ENCODE measurements around the gene MRPL9. TPM values are rescaled to one million over a fixed set of nuclear protein-coding genes. Genes with fewer than 3 reads are reported as not detected.
"Not testable (repeated sequence)": the region's sequence is repeated elsewhere in the genome, so short reads cannot be mapped to it uniquely, and the experiment has no call there.

MRPL9 gene
- polyA plus RNA-seq, 3 donors = 35.4 to 63.3 (median 63.1) TPM

GRCh38 chr1:151741516-151741915 is 21.8 kb downstream of the MRPL9 start:
- H3K27ac ChIP-seq (ENCODE audit: low read depth, low read length) = no peak overlapping the region
- 87 to 88% (median 88%) methylated on average over 4 of the region's 4 CpGs for WGBS, 3 donors

- H3K27ac ChIP-seq (ENCODE audit: low read depth, low read length) = no peak overlapping the region
Observed at GRCh38 chr1:151739590-151740355, 23.5 kb downstream of the MRPL9 start.

GRCh38 chr1:151737479-151737878 is 25.8 kb downstream of the MRPL9 start:
- H3K27ac ChIP-seq (ENCODE audit: low read depth, low read length) = no peak overlapping the region

More at GRCh38 chr1:151739590-151740355, 23.5 kb downstream of the MRPL9 start:
- 29 to 67% (median 41%) methylated on average over 3 of the region's 3 CpGs for WGBS, 3 donors

GRCh38 chr1:151737026-151737425 is 26.3 kb downstream of the MRPL9 start:
- H3K27ac ChIP-seq (ENCODE audit: low read depth, low read length) = no peak overlapping the region

DNA sequence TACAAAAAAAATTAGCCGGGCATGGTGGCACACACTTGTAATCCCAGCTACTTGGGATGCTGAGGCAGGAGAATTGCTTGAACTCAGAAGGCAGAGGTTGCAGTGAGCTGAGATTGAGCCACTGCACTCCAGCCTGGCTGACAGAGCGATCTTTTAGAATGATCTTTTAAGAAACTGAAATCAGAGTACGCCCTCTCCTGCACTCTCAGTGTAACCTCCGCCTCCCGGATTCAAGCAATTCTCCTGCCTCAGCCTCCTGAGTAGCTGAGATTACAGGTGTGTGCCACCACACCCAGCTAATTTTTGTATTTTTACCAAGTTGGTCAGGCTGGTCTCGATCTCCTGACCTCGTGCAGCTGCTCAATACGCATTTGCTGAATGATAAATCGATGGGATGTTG is 29.3 kb downstream of the MRPL9 start:
- not testable (repeated sequence) for H3K27ac ChIP-seq (ENCODE audit: low read depth, low read length)
- WGBS, 3 donors = 88 to 93% (median 92%) methylated on average over 9 of the region's 9 CpGs

More at GRCh38 chr1:151737026-151737425, 26.3 kb downstream of the MRPL9 start:
- 76 to 88% (median 83%) methylated on average over 2 of the region's 2 CpGs for WGBS, 3 donors

DNA sequence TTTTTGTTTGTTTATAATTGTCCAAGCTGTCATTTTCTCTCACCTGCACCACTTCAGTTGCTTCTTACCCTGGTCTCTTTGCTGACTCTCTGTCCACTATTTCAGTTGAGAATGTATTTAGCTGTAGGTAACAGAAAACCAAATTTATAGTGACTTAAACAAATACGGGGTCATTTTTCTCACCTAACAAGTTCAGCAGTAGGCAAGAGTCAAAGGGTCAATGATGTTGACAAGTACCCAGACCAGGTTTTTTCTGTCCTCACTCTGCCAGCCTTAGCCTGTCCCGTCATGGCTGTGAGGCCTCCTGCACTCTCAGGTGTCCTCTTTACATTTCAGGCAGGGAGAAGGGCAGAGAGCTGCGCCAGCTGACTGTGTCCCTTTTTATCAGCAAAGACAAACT is 30.2 kb downstream of the MRPL9 start:
- 75 to 88% (median 82%) methylated on average over 3 of the region's 3 CpGs for WGBS, 3 donors
- H3K27ac ChIP-seq (ENCODE audit: low read depth, low read length) = no peak overlapping the region

DNA sequence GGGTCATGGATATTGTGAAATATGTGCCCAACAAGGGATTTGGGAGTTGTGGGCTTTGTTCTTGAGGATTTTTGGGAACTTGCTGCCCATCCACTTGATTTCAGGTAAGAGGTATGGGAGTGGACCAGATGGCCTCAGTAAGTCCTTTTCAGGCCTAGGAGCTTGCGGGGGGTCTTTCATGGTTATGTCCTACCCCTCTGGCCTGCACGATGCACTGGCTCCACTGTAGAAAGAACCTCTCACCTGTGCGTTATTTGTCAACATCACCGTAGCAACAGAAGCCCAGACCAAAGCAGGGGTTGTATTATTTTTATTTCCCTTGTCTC is 33.4 kb downstream of the MRPL9 start:
- WGBS, 3 donors = 60 to 87% (median 82%) methylated on average over 4 of the region's 4 CpGs
- H3K27ac ChIP-seq (ENCODE audit: low read depth, low read length) = no peak overlapping the region

GRCh38 chr1:151729157-151729965 is 33.9 kb downstream of the MRPL9 start:
- 34 to 76% (median 72%) methylated on average over 10 of the region's 10 CpGs for WGBS, 3 donors

GRCh38 chr1:151728151-151729054 is 34.9 kb downstream of the MRPL9 start:
- 43 to 65% (median 47%) methylated on average over 19 of the region's 19 CpGs for WGBS, 3 donors
- no peak overlapping the region for H3K27ac ChIP-seq (ENCODE audit: low read depth, low read length)

More at GRCh38 chr1:151729157-151729965, 33.9 kb downstream of the MRPL9 start:
- H3K27ac ChIP-seq (ENCODE audit: low read depth, low read length) = no peak overlapping the region

DNA sequence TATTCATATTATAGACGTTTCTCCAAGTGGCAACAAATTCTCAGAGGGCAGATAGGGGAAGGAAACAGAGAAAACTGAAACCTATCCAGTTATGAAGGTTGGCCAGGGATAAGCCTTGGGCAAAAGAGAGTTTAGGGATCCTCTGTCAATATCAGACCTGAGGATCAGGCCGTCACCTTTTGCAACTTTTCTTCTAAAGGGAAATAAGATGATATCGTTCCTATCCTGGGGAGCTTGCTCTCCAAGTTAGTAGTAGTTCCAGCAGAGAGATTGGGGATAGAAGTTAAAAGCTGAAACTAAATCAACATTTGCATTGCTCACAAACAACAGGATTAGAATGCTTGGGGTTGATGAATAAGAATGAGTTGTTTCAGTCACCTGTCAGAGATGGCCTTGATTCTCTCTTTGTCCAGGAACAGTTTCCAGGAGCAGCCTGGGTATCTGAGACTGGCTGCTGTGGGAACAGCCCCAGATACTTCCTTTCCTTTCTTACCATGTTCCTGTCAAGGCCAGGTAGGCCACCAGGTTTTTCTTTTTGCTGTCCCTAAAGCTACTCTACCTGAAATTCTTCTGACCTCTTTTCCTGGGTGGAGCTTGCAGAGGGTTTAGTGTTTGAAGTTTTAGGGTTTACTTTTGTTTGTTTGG is 39.4 kb downstream of the MRPL9 start:
- WGBS, 3 donors = 33 to 60% (median 51%) methylated on average over 3 of the region's 3 CpGs
- no peak overlapping the region for H3K27ac ChIP-seq (ENCODE audit: low read depth, low read length)

DNA sequence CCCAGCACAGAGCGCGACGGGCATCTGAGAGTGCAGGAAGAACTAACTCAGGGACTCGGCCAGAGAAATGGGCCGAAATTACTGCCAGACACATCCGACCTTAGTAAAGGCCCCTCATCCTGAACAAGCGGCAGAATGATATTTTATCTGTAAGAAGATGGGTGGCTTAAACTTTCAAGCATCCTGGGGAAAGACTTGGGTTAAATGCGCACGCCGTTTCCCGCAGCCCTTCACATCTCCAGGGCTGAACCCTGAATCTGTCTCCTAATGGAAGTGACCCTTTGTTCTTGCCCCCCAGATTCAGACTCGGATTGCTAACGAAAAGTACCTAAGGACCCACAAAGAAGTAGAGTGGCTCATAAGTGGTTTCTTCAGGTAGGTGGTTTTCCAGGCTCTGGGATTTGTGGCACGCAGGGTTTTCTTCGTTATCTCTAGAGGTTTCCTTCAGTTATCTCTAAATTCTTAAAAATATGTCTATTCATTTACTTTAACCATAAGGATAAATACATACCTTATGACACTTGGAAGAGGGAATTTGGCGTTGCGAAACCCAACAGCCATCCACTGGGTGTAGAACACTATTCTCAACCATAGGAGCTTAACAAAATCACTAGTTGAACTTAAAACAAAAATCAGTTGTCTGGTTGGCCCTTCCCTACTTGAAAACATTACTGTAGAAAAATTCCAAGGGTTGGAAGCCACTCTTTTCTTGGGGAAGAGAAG is 41.3 kb downstream of the MRPL9 start:
- no peak overlapping the region for H3K27ac ChIP-seq (ENCODE audit: low read depth, low read length)
- 26 to 42% (median 30%) methylated on average over 17 of the region's 17 CpGs for WGBS, 3 donors

DNA sequence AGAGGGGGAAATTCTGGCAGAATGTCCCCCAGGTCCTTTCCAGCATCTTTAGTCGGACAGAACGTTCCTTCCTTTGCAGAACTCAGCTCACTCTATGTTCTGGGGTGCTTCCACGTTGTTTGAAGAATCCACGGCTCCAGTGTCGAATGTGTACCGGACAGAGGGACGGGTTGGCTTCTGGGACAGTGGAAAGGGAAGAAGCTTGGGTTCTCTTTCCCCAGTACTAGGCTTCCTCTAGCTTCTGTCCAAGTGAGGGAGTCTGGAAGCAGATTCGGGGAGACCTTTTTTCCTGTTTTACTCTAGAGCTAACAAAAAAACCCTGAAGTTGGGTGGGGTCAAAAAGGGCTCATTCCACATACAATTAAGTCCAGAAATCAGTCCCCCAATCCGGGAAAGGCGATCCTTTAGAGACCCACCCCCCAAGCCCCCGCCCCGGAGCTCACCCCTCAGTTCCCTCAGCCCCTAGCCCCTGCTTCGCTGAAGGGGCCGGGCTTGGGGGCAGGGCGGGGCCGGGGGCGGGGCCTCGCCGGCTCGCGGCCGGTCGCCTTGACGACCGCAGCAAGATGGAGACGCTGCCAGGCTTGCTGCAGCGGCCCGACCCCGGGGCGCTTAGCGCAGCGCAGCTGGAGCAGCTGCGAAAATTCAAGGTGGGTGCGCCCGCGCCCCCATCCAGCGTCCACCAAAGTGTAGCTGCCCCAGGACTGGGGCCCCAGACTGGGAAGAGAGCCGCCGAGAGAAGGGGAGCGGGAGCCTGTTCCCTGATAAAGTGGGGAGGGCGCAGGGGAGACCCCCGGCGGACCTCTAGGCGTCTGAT is 42.1 kb downstream of the MRPL9 start, which contains the start of gene RIIAD1:
RIIAD1 (plus strand) TSS at position 549 of the 814 bp plus-strand sequence; CDS start at position 564, 15 bp downstream.
- no peak within 1 kb of the TSS for H3K27ac ChIP-seq (ENCODE audit: low read depth, low read length)
- WGBS, 3 donors = 1 to 7% (median 2%) methylated on average over 41 to 44 of the region's 44 CpGs

- WGBS, 3 donors = 11 to 28% (median 16%) methylated on average over 5 of the region's 5 CpGs
Observed at GRCh38 chr1:151720554-151720953, 42.7 kb downstream of the MRPL9 start.

DNA sequence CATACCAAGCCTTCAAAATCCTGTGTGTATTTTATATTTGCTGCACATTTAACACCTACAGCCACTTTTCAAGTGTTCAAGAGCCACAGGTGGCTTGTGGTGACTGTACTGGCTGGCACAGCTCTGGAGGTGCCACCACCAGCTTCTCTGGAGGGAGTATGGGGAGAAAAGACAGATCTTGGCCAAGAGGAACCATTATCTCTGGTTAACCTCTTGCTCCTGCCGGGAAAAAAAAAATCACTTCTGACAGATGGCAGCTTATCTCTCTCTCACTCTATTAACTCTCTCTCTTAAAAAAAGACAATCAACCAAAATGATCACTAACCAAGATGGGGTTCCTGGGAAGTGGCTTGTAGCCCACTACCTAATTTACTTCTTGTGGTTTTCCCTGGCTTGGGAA is 43.2 kb downstream of the MRPL9 start:
- no peak overlapping the region for H3K27ac ChIP-seq (ENCODE audit: low read depth, low read length)

More at GRCh38 chr1:151720554-151720953, 42.7 kb downstream of the MRPL9 start:
- no peak overlapping the region for H3K27ac ChIP-seq (ENCODE audit: low read depth, low read length)

DNA sequence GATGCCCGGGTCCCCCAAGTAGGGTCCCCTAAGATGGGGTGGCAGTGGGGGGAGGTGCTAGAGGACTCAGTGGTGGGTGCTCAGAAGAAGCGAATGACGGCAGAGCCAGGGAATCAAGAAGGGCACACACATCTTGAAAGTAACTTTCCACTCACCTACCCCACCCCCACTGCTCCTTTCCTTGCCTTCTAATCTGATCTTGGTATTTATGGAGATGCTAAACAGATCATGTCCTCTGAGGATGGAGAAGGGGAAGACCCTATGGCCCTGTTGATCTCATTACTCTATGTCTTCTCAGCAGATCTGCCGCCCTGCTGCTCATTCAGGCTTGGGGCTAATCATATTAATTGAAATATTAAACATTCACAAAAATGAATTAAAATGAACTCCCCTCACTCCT is 44.6 kb downstream of the MRPL9 start:
- no peak overlapping the region for H3K27ac ChIP-seq (ENCODE audit: low read depth, low read length)
- WGBS, 3 donors = 68 to 88% (median 82%) methylated on average over 4 of the region's 4 CpGs

More for the DNA sequence above, 43.2 kb downstream of the MRPL9 start:
- WGBS, 3 donors = 20 to 52% (median 40%) methylated on average over 1 of the region's 1 CpG

DNA sequence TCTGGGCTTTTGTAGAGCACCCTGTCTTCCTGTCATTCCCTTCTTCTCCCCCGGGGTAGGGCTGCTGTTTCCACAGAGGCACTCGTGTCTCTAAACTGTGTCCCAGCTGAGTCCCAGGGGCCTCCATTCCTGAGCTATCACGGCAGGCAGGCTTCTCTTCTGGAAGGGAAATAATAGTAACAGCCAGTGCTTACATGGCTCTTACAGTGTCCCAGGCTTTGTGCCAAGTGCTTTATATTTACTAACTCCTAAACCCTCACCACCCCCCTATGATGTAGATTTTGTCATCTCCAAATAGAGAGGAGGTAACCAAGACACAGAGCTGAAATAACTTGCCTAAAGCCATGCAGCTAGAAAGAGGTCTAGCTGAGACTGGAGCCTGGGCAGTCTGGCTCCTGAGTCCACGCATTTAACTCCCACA is 45.3 kb downstream of the MRPL9 start:
- 41 to 45% (median 45%) methylated on average over 4 of the region's 4 CpGs for WGBS, 3 donors

More for the DNA sequence above, 45.3 kb downstream of the MRPL9 start:
- no peak overlapping the region for H3K27ac ChIP-seq (ENCODE audit: low read depth, low read length)
